ENCODE measurements around the gene DMAP1. TPM values are rescaled to one million over a fixed set of nuclear protein-coding genes. Genes with fewer than 3 reads are reported as not detected.
A peak's percentile ranks its signal among the peaks of the same experiment; 100 is the strongest.

DMAP1 gene, protein sequence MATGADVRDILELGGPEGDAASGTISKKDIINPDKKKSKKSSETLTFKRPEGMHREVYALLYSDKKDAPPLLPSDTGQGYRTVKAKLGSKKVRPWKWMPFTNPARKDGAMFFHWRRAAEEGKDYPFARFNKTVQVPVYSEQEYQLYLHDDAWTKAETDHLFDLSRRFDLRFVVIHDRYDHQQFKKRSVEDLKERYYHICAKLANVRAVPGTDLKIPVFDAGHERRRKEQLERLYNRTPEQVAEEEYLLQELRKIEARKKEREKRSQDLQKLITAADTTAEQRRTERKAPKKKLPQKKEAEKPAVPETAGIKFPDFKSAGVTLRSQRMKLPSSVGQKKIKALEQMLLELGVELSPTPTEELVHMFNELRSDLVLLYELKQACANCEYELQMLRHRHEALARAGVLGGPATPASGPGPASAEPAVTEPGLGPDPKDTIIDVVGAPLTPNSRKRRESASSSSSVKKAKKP
- total RNA-seq = 100 to 1,000 TPM in 2 of 9 donors, 10 to 100 TPM in 7; 62.4 to 229 (median 73.5) TPM
- 100 to 1,000 TPM; 118 to 145 (median 142) TPM for polyA plus RNA-seq
- long read RNA-seq, donor 1, full-length matches to known transcripts = 41 of 129 reads
- long read RNA-seq, donor 1, partial matches to known transcripts = 82 of 129 reads
- long read RNA-seq, donor 1, other reads (novel, unspliced or antisense) = 6 of 129 reads
- long read RNA-seq, donor 2, full-length matches to known transcripts = 18 of 27 reads
- long read RNA-seq, donor 2, partial matches to known transcripts = 9 of 27 reads
- long read RNA-seq, donor 2, other reads (novel, unspliced or antisense) = 0 of 27 reads
- long read RNA-seq, donor 3, full-length matches to known transcripts = 12 of 18 reads
- long read RNA-seq, donor 3, partial matches to known transcripts = 6 of 18 reads
- long read RNA-seq, donor 3, other reads (novel, unspliced or antisense) = 0 of 18 reads
- long read RNA-seq, donor 4, transcript DMAP1-202 (11 exons, 1,545 nt) = minor isoform, 5 of 38 reads
- long read RNA-seq, donor 4, transcript DMAP1-201 (11 exons, 1,552 nt) = major isoform, 12 of 38 reads
- long read RNA-seq, donor 4, transcript DMAP1-203 (10 exons, 1,730 nt) = minor isoform, 10 of 38 reads
- long read RNA-seq, donor 4, partial matches to known transcripts = 3 of 38 reads
- long read RNA-seq, donor 4, other reads (novel, unspliced or antisense) = 8 of 38 reads
- long read RNA-seq, donor 5, full-length matches to known transcripts = 96 of 130 reads
- long read RNA-seq, donor 5, partial matches to known transcripts = 3 of 130 reads
- long read RNA-seq, donor 5, other reads (novel, unspliced or antisense) = 31 of 130 reads
- long read RNA-seq, donor 6, full-length matches to known transcripts = 29 of 34 reads
- long read RNA-seq, donor 6, partial matches to known transcripts = 0 of 34 reads
- long read RNA-seq, donor 6, other reads (novel, unspliced or antisense) = 5 of 34 reads
- long read RNA-seq, donor 7, full-length matches to known transcripts = 21 of 36 reads
- long read RNA-seq, donor 7, partial matches to known transcripts = 15 of 36 reads
- long read RNA-seq, donor 7, other reads (novel, unspliced or antisense) = 0 of 36 reads
- long read RNA-seq, donor 8, full-length matches to known transcripts = 30 of 154 reads
- long read RNA-seq, donor 8, partial matches to known transcripts = 119 of 154 reads
- long read RNA-seq, donor 8, other reads (novel, unspliced or antisense) = 5 of 154 reads
- long read RNA-seq, donor 9, full-length matches to known transcripts = 13 of 42 reads
- long read RNA-seq, donor 9, partial matches to known transcripts = 29 of 42 reads
- long read RNA-seq, donor 9, other reads (novel, unspliced or antisense) = 0 of 42 reads
- long read RNA-seq, donor 10, full-length matches to known transcripts = 14 of 14 reads
- long read RNA-seq, donor 10, partial matches to known transcripts = 0 of 14 reads
- long read RNA-seq, donor 10, other reads (novel, unspliced or antisense) = 0 of 14 reads

DNA sequence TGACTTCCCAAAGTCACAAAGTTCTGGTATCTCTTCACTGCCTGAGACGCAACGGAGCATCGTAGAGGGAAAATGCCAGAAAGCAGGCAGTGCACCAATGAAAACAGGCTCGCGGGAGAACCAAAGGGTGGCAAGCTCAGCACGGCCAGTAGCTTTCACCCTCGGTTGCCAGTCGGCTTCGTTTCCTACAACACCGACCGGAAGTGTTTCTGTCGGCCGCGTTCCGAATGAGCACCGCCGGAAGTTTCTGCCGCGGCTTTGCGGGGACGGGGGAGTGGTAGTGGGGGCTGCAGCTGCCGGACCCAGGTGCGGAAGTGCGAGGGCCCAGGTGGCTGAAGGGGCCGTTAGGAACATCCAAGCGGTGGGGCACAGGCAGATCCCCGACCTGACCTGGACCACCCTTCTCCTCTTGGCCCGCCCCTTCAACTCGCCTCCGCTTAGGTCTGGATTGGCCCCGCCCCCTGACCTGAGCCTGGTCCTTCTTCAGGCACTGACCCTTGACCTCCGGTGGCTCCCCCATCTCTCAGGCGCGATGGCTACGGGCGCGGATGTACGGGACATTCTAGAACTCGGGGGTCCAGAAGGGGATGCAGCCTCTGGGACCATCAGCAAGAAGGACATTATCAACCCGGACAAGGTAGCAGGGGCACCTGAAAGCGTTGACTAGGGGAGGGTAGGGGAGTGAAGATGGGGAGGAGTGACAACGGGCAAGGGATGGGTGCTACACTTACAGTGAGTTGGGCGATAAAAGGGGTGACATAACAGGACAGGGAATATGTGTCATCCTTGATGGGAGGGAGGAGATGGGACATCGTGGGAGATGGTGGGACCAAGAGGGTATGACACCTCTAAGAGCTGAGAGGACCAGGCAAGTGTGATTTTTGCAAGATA, at the start of gene DMAP1:
TSS of gene DMAP1 (plus strand) at position 250 of the 891 bp plus-strand sequence. CDS start at position 533, 283 bp downstream.
- Histone ChIP-seq H3K36me3 (replicated peaks in 1 of 2) (peaks cover 0 to 31% of the 10 kb centered on the region in 2 donors), H3K4me1 (replicated peaks in 1 of 2) (peaks cover 5 to 25% of the 10 kb centered on the region in 2 donors), H3K27me3 (no peaks in the 10 kb centered on the region), H3K27ac (peak within 1 kb of the TSS in 3 of 5 donors; percentile 60 to 79 (median 72)), H3K9me3 (replicated peaks in 1 of 3) (no peaks in the 10 kb centered on the region), H3K4me3 (peak within 1 kb of the TSS; percentile 0 to 90 (median 80))
- TF ChIP-seq, protein P1, sequence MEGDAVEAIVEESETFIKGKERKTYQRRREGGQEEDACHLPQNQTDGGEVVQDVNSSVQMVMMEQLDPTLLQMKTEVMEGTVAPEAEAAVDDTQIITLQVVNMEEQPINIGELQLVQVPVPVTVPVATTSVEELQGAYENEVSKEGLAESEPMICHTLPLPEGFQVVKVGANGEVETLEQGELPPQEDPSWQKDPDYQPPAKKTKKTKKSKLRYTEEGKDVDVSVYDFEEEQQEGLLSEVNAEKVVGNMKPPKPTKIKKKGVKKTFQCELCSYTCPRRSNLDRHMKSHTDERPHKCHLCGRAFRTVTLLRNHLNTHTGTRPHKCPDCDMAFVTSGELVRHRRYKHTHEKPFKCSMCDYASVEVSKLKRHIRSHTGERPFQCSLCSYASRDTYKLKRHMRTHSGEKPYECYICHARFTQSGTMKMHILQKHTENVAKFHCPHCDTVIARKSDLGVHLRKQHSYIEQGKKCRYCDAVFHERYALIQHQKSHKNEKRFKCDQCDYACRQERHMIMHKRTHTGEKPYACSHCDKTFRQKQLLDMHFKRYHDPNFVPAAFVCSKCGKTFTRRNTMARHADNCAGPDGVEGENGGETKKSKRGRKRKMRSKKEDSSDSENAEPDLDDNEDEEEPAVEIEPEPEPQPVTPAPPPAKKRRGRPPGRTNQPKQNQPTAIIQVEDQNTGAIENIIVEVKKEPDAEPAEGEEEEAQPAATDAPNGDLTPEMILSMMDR (IDR thresholded peaks at IDR 0.05) = peak in 3 of 6 experiments; percentile 23 to 31 (median 27)
- TF ChIP-seq POLR2A (IDR thresholded peaks at IDR 0.05) = peak; percentile 35 to 37
- intact Hi-C loops (cut with DNase I) = loop anchor here in 1 of 2 donors (10.0 kb wide), 1 partner anchor 199 kb away; no protein-coding TSS in a partner anchor
- 1 to 2% (median 1%) methylated on average over 27 to 44 of the region's 44 CpGs for WGBS, 4 donors
- DNase-seq = peak; percentile 80 to 94 (median 88)

GRCh38 chr1:44168520-44169098, 44.7 kb upstream of the DMAP1 start:
- Histone ChIP-seq H3K4me3 (no peak overlapping the region), H3K4me1 (replicated peaks in 1 of 2) (no peaks in the 10 kb centered on the region), H3K27ac (no peak overlapping the region), H3K27me3 (no peaks in the 10 kb centered on the region), H3K9me3 (replicated peaks in 1 of 3) (no peaks in the 10 kb centered on the region), H3K36me3 (replicated peaks in 1 of 2) (no peaks in the 10 kb centered on the region)
- intact Hi-C loops (cut with DNase I) = no loop called here
- whole genome bisulfite sequencing, 4 donors = 75 to 92% (median 84%) methylated on average over 5 of the region's 5 CpGs
- no peak for DNase-seq
- no peak for TF ChIP-seq POLR2A (IDR thresholded peaks at IDR 0.05)
- TF ChIP-seq, protein P1 (IDR thresholded peaks at IDR 0.05) = no peak
